NB4 (cell line): ENCODE measurements around the gene PIERCE2.

ENCODE experiments used
- CTCF ChIP-seq: IDR thresholded peaks from one replicate; pipeline ENCODE4 v1.5.1; 2012; ENCODE audit warnings: low read depth, low read length
- MYC ChIP-seq: IDR thresholded peaks from 2 replicates; pipeline ENCODE4 v1.6.1; 2011; ENCODE audit warnings: low read depth, low read length
- POLR2A ChIP-seq: IDR thresholded peaks from 2 replicates; pipeline ENCODE4 v1.6.1; 2011; ENCODE audit warnings: mild to moderate bottlenecking; ENCODE audit not compliant: insufficient read length; ENCODE audit errors: extremely low read depth
- TF ChIP-seq, protein P1 (sequence below): IDR thresholded peaks from 2 replicates; pipeline ENCODE4 v1.6.1; 2011; ENCODE audit warnings: low read depth, low read length

DNA sequence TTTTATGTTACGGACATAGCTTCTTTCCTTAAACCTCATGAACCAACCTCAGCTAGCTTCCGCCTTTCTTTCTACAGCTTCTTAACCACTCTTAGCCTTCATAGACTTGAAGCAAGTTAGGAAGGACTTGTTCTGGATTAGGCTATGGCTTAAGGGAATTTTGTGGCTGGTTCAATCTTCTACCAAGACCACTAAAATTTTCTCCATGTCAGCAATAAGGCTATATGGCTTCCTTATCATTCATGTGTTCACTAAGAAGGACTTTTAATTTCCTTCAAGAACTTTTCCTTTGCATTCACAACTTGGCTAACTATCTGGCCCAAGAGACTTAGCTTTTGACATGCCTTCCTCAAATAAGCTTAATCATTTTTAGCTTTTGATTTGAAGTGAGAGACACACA lies 24.6 kb upstream of the PIERCE2 start:
- TF ChIP-seq CTCF, result no peak
- no peak for TF ChIP-seq POLR2A
- TF ChIP-seq, protein P1, sequence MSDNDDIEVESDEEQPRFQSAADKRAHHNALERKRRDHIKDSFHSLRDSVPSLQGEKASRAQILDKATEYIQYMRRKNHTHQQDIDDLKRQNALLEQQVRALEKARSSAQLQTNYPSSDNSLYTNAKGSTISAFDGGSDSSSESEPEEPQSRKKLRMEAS, result no peak
- TF ChIP-seq MYC, result no peak
